ENCODE measurements around the gene SLC6A2.

DNA sequence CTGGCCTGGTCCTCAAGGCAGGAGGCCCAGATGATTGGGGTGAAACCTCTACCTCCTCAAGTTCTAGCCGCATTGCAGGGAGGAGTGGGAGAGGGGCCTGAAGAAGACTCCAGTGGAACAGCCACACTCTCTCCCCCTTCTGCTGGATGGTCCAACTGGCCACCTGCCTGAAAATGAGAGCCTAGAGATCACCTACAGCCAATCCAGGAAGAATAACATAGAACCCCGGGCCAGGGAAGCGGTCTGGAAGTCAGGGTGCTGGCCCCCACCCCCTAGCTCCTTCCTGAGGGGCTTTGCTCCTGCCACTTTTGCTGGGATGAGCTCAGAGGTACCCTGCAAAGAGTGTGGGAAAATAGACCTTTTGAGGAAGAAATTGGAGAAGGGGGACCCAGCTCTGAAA is 1.8 kb downstream of the SLC6A2 start:
- TF ChIP-seq, protein P1, sequence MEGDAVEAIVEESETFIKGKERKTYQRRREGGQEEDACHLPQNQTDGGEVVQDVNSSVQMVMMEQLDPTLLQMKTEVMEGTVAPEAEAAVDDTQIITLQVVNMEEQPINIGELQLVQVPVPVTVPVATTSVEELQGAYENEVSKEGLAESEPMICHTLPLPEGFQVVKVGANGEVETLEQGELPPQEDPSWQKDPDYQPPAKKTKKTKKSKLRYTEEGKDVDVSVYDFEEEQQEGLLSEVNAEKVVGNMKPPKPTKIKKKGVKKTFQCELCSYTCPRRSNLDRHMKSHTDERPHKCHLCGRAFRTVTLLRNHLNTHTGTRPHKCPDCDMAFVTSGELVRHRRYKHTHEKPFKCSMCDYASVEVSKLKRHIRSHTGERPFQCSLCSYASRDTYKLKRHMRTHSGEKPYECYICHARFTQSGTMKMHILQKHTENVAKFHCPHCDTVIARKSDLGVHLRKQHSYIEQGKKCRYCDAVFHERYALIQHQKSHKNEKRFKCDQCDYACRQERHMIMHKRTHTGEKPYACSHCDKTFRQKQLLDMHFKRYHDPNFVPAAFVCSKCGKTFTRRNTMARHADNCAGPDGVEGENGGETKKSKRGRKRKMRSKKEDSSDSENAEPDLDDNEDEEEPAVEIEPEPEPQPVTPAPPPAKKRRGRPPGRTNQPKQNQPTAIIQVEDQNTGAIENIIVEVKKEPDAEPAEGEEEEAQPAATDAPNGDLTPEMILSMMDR (IDR thresholded peaks at IDR 0.05; ENCODE audit: borderline replicate concordance, extremely low read depth, low read length, poor library complexity, severe bottlenecking) = no peak
- no peak for TF ChIP-seq EZH2 (IDR thresholded peaks at IDR 0.05; ENCODE audit: borderline replicate concordance, low read depth, low read length, severe bottlenecking)

Measured in DND-41 (cell line).